Lung microvascular endothelial cell (primary cell): Measurements from ENCODE around the gene COL5A2. TPM values are rescaled to one million over a fixed set of nuclear protein-coding genes. Genes with fewer than 3 reads are reported as not detected.

Experiments
- DNase-seq, 2 donors: peaks; one replicate each; pipeline versions ENCODE4 v3.0.0 to v3.0.0-alpha.2; 2010; ENCODE audit warnings: low read depth in 2 of 2
- total RNA-seq: library from RNA; depleted of rRNA; stranded (reverse); fragments of >200 nt; gene quantifications from 2 replicates; pipeline ENCODE4 v1.2.1, GENCODE V29; 2014

COL5A2 gene
- total RNA-seq, 1 donor from 2014 or later, result 36.5 TPM

GRCh38 chr2:189147989-189148388 is 31.6 kb downstream of the COL5A2 start:
- DNase-seq, result no peak

- DNase-seq, result no peak
Observed at GRCh38 chr2:189147361-189147760, 32.2 kb downstream of the COL5A2 start.

- DNase-seq, result no peak
Observed at GRCh38 chr2:189146553-189146952, 33.0 kb downstream of the COL5A2 start.

- DNase-seq, result peak in 1 of 2 donors; percentile 17
Observed at GRCh38 chr2:189144700-189145211, 34.8 kb downstream of the COL5A2 start.

GRCh38 chr2:189143925-189144324 is 35.6 kb downstream of the COL5A2 start:
- no peak for DNase-seq

- DNase-seq, result peak; percentile 42 to 76
Observed at GRCh38 chr2:189142893-189143759, 36.4 kb downstream of the COL5A2 start.

- no peak for DNase-seq
Observed at GRCh38 chr2:189138800-189139199, 40.8 kb downstream of the COL5A2 start.

GRCh38 chr2:189137519-189137918 is 42.0 kb downstream of the COL5A2 start:
- no peak for DNase-seq

GRCh38 chr2:189134485-189134884 is 45.1 kb downstream of the COL5A2 start:
- DNase-seq, result peak; percentile 50 to 60

- no peak for DNase-seq
Observed at GRCh38 chr2:189131991-189132390, 47.6 kb downstream of the COL5A2 start.

GRCh38 chr2:189129971-189130370 is 49.6 kb downstream of the COL5A2 start:
- DNase-seq, result no peak

GRCh38 chr2:189128970-189129369 is 50.6 kb downstream of the COL5A2 start:
- no peak for DNase-seq

- no peak for DNase-seq
Observed at GRCh38 chr2:189127756-189128155, 51.8 kb downstream of the COL5A2 start.

- DNase-seq, result no peak
Observed at GRCh38 chr2:189125195-189125594, 54.4 kb downstream of the COL5A2 start.

- peak; percentile 20 to 77 for DNase-seq
Observed at GRCh38 chr2:189124175-189124574, 55.4 kb downstream of the COL5A2 start.

GRCh38 chr2:189118386-189118785 is 61.2 kb downstream of the COL5A2 start:
- no peak for DNase-seq

- DNase-seq, result no peak
Observed at GRCh38 chr2:189116979-189117378, 62.6 kb downstream of the COL5A2 start.

GRCh38 chr2:189116087-189116486 is 63.5 kb downstream of the COL5A2 start:
- DNase-seq, result no peak

- DNase-seq, result peak; percentile 33 to 45
Observed at GRCh38 chr2:189115126-189115525, 64.4 kb downstream of the COL5A2 start.

- DNase-seq, result no peak
Observed at GRCh38 chr2:189113963-189114362, 65.6 kb downstream of the COL5A2 start.

- no peak for DNase-seq
Observed at GRCh38 chr2:189111063-189111715, 68.4 kb downstream of the COL5A2 start.

GRCh38 chr2:189109921-189110397 is 69.6 kb downstream of the COL5A2 start:
- DNase-seq, result no peak
